ACC112 (cell line): ENCODE data around the gene KCNJ3.

Experiments
- H2AFZ ChIP-seq: fragments of 200-600 bp; sonication (generic); one replicate; pipeline ENCODE4 v1.6.0; 2017; ENCODE audit warnings: antibody characterized with exemption, low read length; ENCODE audit not compliant: unreplicated experiment
- H3K27ac ChIP-seq: fragments of 200-600 bp; sonication (generic); 2 replicates; pipeline ENCODE4 v1.5.1; 2014; ENCODE audit warnings: low read depth, mild to moderate bottlenecking, antibody characterized with exemption, low read length, moderate library complexity
- H3K27me3 ChIP-seq: fragments of 200-600 bp; sonication (generic); 2 replicates; pipeline ENCODE4 v1.6.1; 2014; ENCODE audit warnings: mild to moderate bottlenecking, antibody characterized with exemption, low read length, moderate library complexity, mixed read lengths; ENCODE audit not compliant: insufficient read depth
- H3K36me3 ChIP-seq: fragments of 200-600 bp; sonication (generic); 2 replicates; pipeline ENCODE4 v1.6.1; 2016; ENCODE audit warnings: mild to moderate bottlenecking, antibody characterized with exemption, low read length, moderate library complexity, mixed read lengths; ENCODE audit not compliant: insufficient read depth
- H3K4me1 ChIP-seq: fragments of 200-600 bp; sonication (generic); one replicate; pipeline ENCODE4 v1.6.1; 2016; ENCODE audit warnings: low read length, mixed read lengths; ENCODE audit not compliant: insufficient read depth, unreplicated experiment, control insufficient read depth
- H3K4me3 ChIP-seq: fragments of 200-600 bp; sonication (generic); 2 replicates; pipeline ENCODE4 v1.5.1; 2014; ENCODE audit warnings: mild to moderate bottlenecking, low read depth, low read length
- H3K79me2 ChIP-seq: fragments of 200-600 bp; sonication (generic); one replicate; pipeline ENCODE4 v1.6.0; 2016; ENCODE audit warnings: low read length; ENCODE audit not compliant: control insufficient read depth, unreplicated experiment, insufficient read depth

The KCNJ3 gene, protein sequence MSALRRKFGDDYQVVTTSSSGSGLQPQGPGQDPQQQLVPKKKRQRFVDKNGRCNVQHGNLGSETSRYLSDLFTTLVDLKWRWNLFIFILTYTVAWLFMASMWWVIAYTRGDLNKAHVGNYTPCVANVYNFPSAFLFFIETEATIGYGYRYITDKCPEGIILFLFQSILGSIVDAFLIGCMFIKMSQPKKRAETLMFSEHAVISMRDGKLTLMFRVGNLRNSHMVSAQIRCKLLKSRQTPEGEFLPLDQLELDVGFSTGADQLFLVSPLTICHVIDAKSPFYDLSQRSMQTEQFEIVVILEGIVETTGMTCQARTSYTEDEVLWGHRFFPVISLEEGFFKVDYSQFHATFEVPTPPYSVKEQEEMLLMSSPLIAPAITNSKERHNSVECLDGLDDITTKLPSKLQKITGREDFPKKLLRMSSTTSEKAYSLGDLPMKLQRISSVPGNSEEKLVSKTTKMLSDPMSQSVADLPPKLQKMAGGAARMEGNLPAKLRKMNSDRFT

DNA sequence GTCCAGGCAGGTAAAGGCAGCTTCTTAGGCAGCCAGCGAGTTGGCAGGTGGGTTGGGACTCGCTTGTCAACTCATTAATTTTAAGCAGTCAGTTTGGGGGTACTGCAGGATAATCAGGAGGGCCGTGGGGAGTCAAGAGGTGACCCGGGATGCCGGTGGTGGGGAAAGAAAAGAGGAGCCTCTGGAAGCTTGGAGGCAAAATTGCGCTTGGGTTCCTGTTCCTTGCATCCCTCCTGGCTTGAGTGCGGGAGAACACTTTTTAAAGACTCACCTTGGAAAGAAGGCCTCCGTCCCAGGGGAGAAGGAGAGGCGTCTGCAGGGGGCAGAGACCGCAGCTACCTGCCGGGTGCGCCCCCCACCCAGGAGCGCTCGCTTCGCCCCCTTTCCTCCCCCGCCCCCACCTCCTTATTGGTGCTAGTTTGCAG is at the start of gene KCNJ3:
TSS of gene KCNJ3 (plus strand) at position 400 of the 425 bp plus-strand sequence. CDS start 81 bp downstream, outside the sequence.
- Histone ChIP-seq H3K27ac (no peak within 1 kb of the TSS), H3K4me3 (no peak within 1 kb of the TSS), H2AFZ (no peak within 1 kb of the TSS), H3K4me1 (no peaks in the 10 kb centered on the region), H3K79me2 (no peaks in the 10 kb centered on the region), H3K27me3 (peaks cover 39% of the 10 kb centered on the region), H3K36me3 (no peaks in the 10 kb centered on the region)

DNA sequence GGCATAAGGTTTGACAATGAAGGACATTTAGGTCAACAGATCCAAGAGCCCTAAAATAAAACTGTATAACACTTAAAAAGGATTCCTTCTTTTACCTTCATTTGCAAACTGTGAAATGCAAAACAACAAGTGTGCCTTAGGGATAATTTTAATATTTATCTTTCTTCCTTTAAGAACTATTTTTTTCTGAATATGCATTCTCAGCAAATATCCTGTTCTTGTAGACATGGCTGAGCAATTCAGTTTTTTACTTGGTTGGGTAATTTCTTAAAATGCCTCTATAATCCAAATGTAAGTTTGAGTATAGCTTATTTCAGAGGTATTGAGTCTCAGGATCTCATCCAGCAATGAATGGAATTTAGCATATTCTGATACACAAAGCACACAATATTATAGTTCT is 43.0 kb upstream of the KCNJ3 start:
- Histone ChIP-seq H3K36me3 (no peaks in the 10 kb centered on the region), H3K27me3 (no peaks in the 10 kb centered on the region), H3K27ac (no peak overlapping the region), H2AFZ (no peak overlapping the region), H3K4me3 (no peak overlapping the region), H3K4me1 (no peaks in the 10 kb centered on the region), H3K79me2 (no peaks in the 10 kb centered on the region)

DNA sequence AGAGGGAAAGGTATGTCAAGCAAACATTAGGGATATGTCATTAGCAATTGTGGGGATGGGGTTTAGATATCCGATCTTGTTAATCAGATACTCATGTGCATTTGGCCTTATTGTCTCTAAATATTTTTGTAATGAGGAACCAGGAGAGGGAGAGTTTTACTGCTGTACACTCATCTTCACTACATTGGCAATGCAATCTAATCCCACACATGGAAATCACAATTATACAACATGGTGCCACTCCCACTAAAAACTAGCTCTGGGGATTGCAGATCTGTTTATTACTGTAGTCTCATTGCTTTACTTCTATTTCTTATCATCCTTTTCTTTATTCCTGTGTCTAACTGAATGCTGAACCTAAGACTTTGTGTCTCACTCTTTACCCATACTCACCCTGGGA is 39.6 kb upstream of the KCNJ3 start:
- H3K4me1 ChIP-seq: no peaks in the 10 kb centered on the region
- H2AFZ ChIP-seq: no peak overlapping the region
- no peaks in the 10 kb centered on the region for H3K79me2 ChIP-seq
- no peak overlapping the region for H3K27ac ChIP-seq
- no peaks in the 10 kb centered on the region for H3K36me3 ChIP-seq
- H3K27me3 ChIP-seq: no peaks in the 10 kb centered on the region
- H3K4me3 ChIP-seq: no peak overlapping the region

DNA sequence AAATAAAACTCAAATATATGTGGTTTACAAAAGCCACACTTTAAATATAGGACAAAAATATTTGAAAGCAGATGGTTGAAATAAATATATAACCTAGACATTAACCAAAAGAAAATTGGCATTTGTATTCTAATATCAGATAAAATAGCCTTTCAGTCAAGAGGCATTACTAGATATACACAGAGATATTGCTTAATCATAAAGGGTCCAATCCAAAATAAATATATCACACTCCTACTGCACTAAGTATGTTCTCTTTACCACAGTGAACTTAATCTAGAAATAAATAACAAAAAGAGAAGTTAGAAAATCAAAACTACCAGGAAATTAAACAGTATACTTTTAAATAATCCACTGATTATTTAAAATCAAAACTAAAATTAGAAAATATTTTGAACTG is 34.2 kb upstream of the KCNJ3 start:
- Histone ChIP-seq H3K27me3 (no peaks in the 10 kb centered on the region), H3K79me2 (no peaks in the 10 kb centered on the region), H3K36me3 (no peaks in the 10 kb centered on the region), H3K4me3 (no peak overlapping the region), H3K4me1 (no peaks in the 10 kb centered on the region), H2AFZ (no peak overlapping the region), H3K27ac (no peak overlapping the region)

DNA sequence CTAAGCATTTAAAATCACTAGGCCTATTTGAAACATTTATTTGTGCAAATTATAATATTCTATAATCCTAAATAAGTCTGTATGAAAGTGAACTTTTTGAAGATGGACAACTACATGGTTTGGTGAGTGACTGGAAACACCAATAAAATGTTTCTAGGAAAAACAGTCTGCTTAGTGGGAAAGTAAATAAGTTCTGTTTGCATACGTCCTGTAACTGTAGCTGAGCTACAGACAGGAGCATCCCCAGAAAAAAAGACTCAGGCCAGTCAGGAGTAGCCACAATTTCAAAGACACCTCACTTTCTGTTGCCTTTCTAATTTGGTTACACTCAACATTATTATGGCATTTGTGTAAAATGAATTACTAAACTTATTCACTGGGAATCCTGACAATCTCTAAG is 28.4 kb upstream of the KCNJ3 start:
- Histone ChIP-seq H3K36me3 (no peaks in the 10 kb centered on the region), H3K79me2 (no peaks in the 10 kb centered on the region), H3K4me1 (no peaks in the 10 kb centered on the region), H3K27ac (no peak overlapping the region), H3K4me3 (no peak overlapping the region), H2AFZ (no peak overlapping the region), H3K27me3 (no peaks in the 10 kb centered on the region)

DNA sequence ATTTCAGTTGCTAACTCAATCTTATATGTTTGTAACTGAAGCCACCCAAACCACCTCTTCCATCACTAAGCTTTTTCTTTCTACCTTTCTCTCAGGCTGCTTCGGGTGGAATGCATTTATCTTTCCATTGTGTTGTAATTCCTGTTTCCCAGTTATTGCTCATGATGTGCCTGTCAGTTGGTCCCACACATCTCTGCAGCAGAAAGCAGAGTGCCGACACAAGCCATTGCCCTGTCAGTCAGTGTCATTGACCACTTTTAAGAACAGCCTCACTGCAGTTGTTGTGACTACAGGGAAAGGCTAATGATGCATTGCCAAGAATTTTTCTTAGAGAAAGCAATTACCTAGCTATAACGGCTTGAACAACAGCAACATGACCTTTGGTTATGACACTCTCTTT is 24.8 kb upstream of the KCNJ3 start:
- no peak overlapping the region for H3K4me3 ChIP-seq
- no peaks in the 10 kb centered on the region for H3K4me1 ChIP-seq
- H3K27me3 ChIP-seq: no peaks in the 10 kb centered on the region
- no peaks in the 10 kb centered on the region for H3K36me3 ChIP-seq
- H3K79me2 ChIP-seq: no peaks in the 10 kb centered on the region
- no peak overlapping the region for H3K27ac ChIP-seq
- no peak overlapping the region for H2AFZ ChIP-seq

DNA sequence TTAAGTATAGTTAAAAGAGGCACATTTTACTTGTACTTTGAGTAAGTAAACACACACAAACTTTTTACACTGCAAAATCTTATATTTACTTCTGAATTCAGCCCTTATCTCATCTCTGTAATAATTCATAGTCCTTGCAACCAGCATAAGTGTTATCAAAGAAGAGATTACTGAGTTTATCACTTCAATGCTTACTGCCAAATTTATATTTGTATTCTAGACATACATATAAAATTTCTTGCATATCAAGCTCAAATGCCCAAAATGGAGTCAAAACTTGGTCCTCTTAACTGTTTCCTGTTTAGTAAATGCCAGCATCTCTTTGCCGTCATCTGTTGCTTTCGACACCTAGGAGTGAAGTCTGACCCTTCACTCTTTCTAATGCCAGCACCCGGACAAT is 21.1 kb upstream of the KCNJ3 start:
- H3K27ac ChIP-seq: no peak overlapping the region
- no peaks in the 10 kb centered on the region for H3K79me2 ChIP-seq
- H2AFZ ChIP-seq: no peak overlapping the region
- no peaks in the 10 kb centered on the region for H3K36me3 ChIP-seq
- no peaks in the 10 kb centered on the region for H3K27me3 ChIP-seq
- H3K4me1 ChIP-seq: no peaks in the 10 kb centered on the region
- no peak overlapping the region for H3K4me3 ChIP-seq

DNA sequence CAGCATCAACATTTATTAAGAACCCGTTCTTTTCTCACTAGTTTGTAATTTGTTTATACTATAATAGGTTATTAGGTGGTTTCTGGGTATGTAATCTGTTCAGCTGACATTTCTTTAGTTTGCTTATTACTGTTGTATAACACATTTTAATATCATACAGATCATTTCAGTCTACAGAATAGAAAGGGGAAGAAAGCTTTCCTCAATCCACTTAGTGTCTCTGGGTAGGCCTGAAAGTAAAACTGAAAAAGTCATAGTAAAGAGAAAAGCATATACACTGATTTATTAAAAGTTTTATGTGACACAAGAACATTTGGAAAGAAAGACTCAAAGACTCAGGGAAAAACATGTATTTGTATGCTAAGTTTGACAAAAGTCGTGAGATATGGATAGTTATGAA is 16.8 kb upstream of the KCNJ3 start:
- Histone ChIP-seq H3K79me2 (no peaks in the 10 kb centered on the region), H3K27ac (no peak overlapping the region), H3K27me3 (no peaks in the 10 kb centered on the region), H3K4me1 (no peaks in the 10 kb centered on the region), H3K36me3 (no peaks in the 10 kb centered on the region), H2AFZ (no peak overlapping the region), H3K4me3 (no peak overlapping the region)

DNA sequence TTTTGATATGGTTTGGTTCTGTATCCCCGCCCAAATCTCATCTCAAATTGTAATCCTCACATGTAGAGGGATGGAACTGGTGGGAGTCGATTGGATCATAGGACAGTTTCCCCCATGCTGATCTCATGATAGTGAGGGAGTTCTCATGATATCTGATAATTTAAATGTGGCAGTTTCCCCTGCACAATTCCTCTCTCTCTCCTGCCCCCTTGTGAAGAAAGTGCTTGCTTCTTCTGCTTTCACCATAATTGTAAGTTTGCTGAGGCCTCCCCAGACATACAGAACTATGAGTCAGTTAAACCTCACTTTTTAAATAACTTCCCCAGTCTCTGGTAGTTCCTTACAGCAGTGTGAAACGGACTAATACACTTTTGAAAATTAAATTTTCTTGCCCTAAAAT is 12.3 kb upstream of the KCNJ3 start:
- H3K4me3 ChIP-seq: no peak overlapping the region
- H3K27me3 ChIP-seq: no peaks in the 10 kb centered on the region
- H3K79me2 ChIP-seq: no peaks in the 10 kb centered on the region
- no peak overlapping the region for H2AFZ ChIP-seq
- H3K27ac ChIP-seq: no peak overlapping the region
- no peaks in the 10 kb centered on the region for H3K4me1 ChIP-seq
- H3K36me3 ChIP-seq: no peaks in the 10 kb centered on the region

DNA sequence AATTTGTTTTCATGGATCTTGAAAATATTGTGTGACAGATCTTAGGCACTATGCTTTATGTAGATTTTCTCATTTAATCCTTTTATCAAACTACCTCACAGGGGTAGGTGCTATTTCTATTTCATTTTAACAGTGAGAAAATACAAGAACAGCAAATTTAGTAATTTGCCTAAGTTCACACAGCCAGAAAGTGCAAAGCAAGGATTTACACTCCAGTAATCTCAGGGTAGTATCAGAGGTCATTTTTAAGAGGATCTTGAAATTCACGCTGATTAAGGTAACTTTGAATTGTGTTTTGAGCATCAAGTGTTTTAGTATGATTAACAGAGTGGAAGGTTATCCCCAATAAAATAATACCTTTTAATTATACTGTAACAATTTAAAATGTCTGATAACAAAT is 10.1 kb upstream of the KCNJ3 start:
- Histone ChIP-seq H3K27ac (no peak overlapping the region), H3K36me3 (no peaks in the 10 kb centered on the region), H3K27me3 (no peaks in the 10 kb centered on the region), H3K4me1 (no peaks in the 10 kb centered on the region), H2AFZ (no peak overlapping the region), H3K4me3 (no peak overlapping the region), H3K79me2 (no peaks in the 10 kb centered on the region)

DNA sequence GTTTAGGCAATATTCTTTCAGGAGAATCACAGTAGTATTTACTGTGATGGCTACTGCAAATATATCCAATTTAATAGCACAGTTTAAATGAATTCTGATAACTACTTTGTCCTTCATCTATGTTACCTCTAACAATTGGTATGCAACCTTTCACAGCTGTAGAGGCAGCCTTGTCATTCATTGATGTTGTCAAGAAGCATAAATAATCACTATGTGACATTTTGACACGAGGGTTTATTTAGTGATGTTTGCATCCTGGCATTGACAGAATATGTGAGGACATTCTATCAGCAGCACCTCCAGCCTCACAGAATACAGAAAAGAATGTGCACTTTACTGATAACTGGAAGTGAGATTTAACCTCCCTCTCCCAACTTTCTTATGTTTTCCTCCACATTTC is 9.3 kb upstream of the KCNJ3 start:
- H3K79me2 ChIP-seq: no peaks in the 10 kb centered on the region
- no peak overlapping the region for H3K4me3 ChIP-seq
- H2AFZ ChIP-seq: no peak overlapping the region
- no peak overlapping the region for H3K27ac ChIP-seq
- no peaks in the 10 kb centered on the region for H3K27me3 ChIP-seq
- no peaks in the 10 kb centered on the region for H3K4me1 ChIP-seq
- no peaks in the 10 kb centered on the region for H3K36me3 ChIP-seq
